Stimulated activated CD4-positive, alpha-beta T cell treated with anti-CD3 and anti-CD28 coated beads, Interleukin-4, amount 100 ng/mL, for 48 hours (primary cell): Measurements from ENCODE around the gene CYP4A11.
"Not testable (repeated sequence)": the region's sequence is repeated elsewhere in the genome, so short reads cannot be mapped to it uniquely, and the experiment has no call there.

ENCODE experiments used
- DNase-seq, 2 donors: peaks; one replicate each; pipeline ENCODE4 v3.0.0-alpha.2; 2020; ENCODE audit warnings: low read depth in 2 of 2

The CYP4A11 gene

DNA sequence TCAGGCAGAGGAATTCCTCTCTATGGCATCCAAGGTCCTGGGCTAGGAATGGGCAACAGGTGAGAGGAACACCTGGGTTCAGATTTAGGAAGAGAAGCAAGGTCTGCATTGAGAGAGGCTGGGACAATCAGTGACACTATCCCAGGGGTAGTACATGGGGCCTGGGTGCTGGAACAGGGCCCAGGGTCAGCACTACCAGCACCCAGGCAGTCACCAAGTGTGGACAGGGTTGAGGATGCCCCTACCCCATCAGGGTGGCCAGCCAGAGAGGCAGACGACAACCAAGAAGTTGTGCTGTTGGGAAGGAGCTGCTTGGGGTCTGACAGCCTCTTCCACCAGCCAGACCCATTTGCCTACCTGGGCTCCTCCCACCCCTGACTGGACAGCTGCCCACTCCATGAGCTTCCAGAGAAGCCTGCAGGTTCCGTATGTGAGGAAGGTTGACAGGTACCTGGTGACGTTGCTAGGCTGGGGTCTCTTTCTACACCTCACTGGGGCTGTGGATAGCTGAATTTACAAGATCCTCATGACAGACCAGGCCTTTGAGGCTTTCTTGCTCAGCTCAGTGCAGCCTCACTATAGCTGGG is 13.9 kb downstream of the CYP4A11 start:
- no peak for DNase-seq

DNA sequence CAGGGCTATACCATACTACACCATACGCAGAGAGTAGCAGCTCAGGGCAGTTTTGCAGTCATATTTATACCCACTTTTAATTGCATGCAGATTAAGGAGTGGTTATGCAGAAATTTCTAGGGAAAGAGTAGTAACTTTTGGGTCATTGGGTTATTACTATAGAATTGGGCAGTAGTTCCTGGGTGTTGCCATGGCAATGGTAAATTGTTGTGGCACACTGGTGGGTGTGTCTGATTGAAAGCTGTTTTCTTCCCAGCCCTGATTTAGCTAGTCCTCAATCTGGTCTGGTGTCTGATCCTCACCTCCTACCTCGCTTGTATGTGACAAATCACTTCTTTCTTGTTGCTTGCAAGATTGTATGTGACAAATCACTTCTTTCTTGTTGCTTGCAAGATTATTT is 30.5 kb downstream of the CYP4A11 start:
- no peak for DNase-seq

DNA sequence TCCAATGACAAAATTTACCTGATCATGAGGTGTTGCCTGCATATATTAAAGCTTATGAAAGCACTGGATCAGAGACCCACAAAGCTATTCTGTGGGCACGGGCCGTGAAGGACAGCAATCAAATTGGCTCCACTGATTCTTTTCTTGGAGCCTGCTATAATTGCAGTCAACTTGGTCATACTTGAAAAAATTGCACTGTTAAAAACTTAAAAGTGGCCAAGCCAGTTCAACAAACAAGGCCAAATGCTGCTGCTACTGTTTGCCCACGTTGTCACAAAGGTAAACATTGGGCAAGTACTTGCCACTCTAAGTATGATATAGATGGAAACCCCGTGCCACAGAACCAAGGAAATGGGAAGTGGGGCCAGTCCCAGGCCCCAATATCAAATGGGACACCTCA is 37.8 kb downstream of the CYP4A11 start:
- no peak for DNase-seq

DNA sequence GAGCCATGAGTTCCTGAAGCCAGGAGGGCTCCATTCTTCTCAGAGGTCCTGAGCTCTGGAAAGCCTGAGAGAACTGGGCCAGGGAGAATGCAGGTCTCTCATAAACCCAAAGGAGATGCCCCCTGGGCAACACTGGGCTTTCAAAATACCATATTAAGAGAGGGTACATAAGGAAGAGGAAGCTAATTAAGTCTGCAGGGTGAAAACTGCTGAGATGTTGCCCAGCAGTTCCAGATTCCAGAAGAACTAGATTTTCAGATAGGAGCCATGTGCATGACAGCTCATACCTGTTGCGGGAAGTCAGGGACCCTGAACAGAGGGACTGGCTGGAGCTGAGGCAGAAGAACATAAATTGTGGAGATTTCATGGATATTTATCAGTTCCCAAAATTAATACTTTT is 40.9 kb downstream of the CYP4A11 start:
- no peak for DNase-seq

DNA sequence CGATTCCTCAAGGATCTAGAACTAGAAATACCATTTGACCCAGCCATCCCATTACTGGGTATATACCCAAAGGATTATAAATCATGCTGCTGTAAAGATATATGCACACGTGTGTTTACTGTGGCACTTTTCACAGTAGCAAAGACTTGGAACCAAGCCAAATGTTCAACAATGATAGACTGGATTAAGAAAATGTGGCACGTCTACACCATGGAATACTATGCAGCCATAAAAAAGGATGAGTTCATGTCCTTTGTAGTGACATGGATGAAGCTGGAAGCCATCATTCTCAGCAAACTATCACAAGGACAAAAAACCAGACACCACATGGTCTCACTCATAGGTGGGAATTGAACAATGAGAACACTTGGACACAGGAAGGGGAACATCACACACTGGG is 59.6 kb downstream of the CYP4A11 start:
- not testable (repeated sequence) for DNase-seq
